Urothelium cell line (cell line): ENCODE measurements around the gene ACAP3.
A peak's percentile ranks its signal among the peaks of the same experiment; 100 is the strongest.

Experiments used
- DNase-seq: peaks from one replicate; pipeline ENCODE4 v3.0.0; 2011; ENCODE audit warnings: low spot score, mixed read lengths
- FAIRE-seq: peaks from 2 replicates; lab custom pipeline; 2011; peaks lifted over from hg19 to GRCh38; lab: Jason Lieb, UNC

Gene ACAP3

GRCh38 chr1:1307923-1308755 lies at the start of gene ACAP3, which contains the start of gene PUSL1:
Gene ACAP3 (minus strand): TSS chr1:1307930. CDS start chr1:1307815, 115 bp downstream.
Gene PUSL1 (plus strand): TSS chr1:1308597. CDS start chr1:1308644, 47 bp downstream.
- FAIRE-seq: peak; percentile 52
- peak; percentile 93 for DNase-seq

GRCh38 chr1:1356796-1357401 lies 49.2 kb upstream of the ACAP3 start:
- DNase-seq: no peak
- FAIRE-seq: no peak

- FAIRE-seq (no peak), DNase-seq (no peak)
Observed at GRCh38 chr1:1356166-1356795, 48.6 kb upstream of the ACAP3 start.

- no peak for DNase-seq
- FAIRE-seq: no peak
Observed at GRCh38 chr1:1355416-1355815, 47.7 kb upstream of the ACAP3 start.

- FAIRE-seq: no peak
- DNase-seq: no peak
Observed at GRCh38 chr1:1354271-1355247, 46.8 kb upstream of the ACAP3 start.

GRCh38 chr1:1353389-1354151 lies 45.8 kb upstream of the ACAP3 start:
- FAIRE-seq: no peak
- DNase-seq: no peak

- FAIRE-seq (no peak), DNase-seq (no peak)
Observed at GRCh38 chr1:1352786-1353388, 45.2 kb upstream of the ACAP3 start.

- DNase-seq (no peak), FAIRE-seq (no peak)
Observed at GRCh38 chr1:1351511-1352427, 44.0 kb upstream of the ACAP3 start.

- peak; percentile 81 for DNase-seq
Observed at GRCh38 chr1:1349256-1350012, 41.7 kb upstream of the ACAP3 start, which contains the start of gene DVL1. Gene DVL1 (minus strand): TSS chr1:1349418. CDS start chr1:1349065, 353 bp downstream.

GRCh38 chr1:1348420-1349255 lies 40.9 kb upstream of the ACAP3 start:
- FAIRE-seq: no peak
- no peak for DNase-seq

More at GRCh38 chr1:1349256-1350012, 41.7 kb upstream of the ACAP3 start, which contains the start of gene DVL1:
- no peak for FAIRE-seq

- FAIRE-seq (no peak), DNase-seq (no peak)
Observed at GRCh38 chr1:1347663-1348419, 40.1 kb upstream of the ACAP3 start.

GRCh38 chr1:1347026-1347595 lies 39.4 kb upstream of the ACAP3 start:
- DNase-seq: no peak
- FAIRE-seq: no peak

GRCh38 chr1:1346501-1346890 lies 38.8 kb upstream of the ACAP3 start:
- no peak for DNase-seq
- no peak for FAIRE-seq

GRCh38 chr1:1345860-1346500 lies 38.2 kb upstream of the ACAP3 start:
- DNase-seq: no peak
- no peak for FAIRE-seq

- FAIRE-seq (no peak), DNase-seq (peak; percentile 31)
Observed at GRCh38 chr1:1345384-1345783, 37.7 kb upstream of the ACAP3 start.
